Gastroesophageal sphincter (tissue), 4 donors: ENCODE measurements around the gene SPRY4. TPM values are rescaled to one million over a fixed set of nuclear protein-coding genes. Genes with fewer than 3 reads are reported as not detected.
A peak's percentile ranks its signal among the peaks of the same experiment; 100 is the strongest.
"Not testable (repeated sequence)": the region's sequence is repeated elsewhere in the genome, so short reads cannot be mapped to it uniquely, and the experiment has no call there.

ENCODE experiments used
- ATAC-seq: fragments of 150-250 bp; one replicate; pipeline ENCODE4 v1.9.1; 2016; ENCODE audit warnings: mild to moderate bottlenecking, moderate library complexity
- H3K27ac ChIP-seq, 4 donors: fragments of 200-600 bp; sonication (generic) in 3 of 4; 1 replicate in 3 of 4; 2 replicates in 1 of 4; pipeline ENCODE4 v1.5.1; 2016 to 2019
- H3K27me3 ChIP-seq: fragments of 200-600 bp; sonication (generic); one replicate; pipeline ENCODE4 v1.5.1; 2019
- H3K36me3 ChIP-seq, 2 donors: fragments of 200-600 bp; sonication (generic); one replicate each; pipeline ENCODE4 v1.5.1; 2019; ENCODE audit warnings: control low read depth in 1 of 2
- H3K4me1 ChIP-seq, 3 donors: fragments of 200-600 bp; sonication (generic); 1 replicate in 2 of 3; 2 replicates in 1 of 3; pipeline ENCODE4 v1.5.1; 2016 to 2019; ENCODE audit warnings: control low read depth in 2 of 3
- H3K4me3 ChIP-seq, 2 donors: fragments of 200-600 bp; sonication (generic); one replicate each; pipeline ENCODE4 v1.5.1; 2019; ENCODE audit warnings: mild to moderate bottlenecking in 1 of 2, moderate library complexity in 1 of 2
- H3K9me3 ChIP-seq, 3 donors: fragments of 200-600 bp; sonication (generic); one replicate each; pipeline ENCODE4 v1.5.1; 2017 to 2019; ENCODE audit warnings: control low read depth in 2 of 3
- EP300 ChIP-seq: sonication (generic); formaldehyde crosslinking; IDR thresholded peaks from one replicate; pipeline ENCODE4 v1.6.1; 2017; ENCODE audit warnings: antibody characterized with exemption, mild to moderate bottlenecking
- POLR2A ChIP-seq, 2 donors: fragments of 450-650 bp; IDR thresholded peaks; one replicate each; pipeline ENCODE4 v1.6.1; 2017; ENCODE audit warnings: antibody characterized with exemption in 2 of 2, mild to moderate bottlenecking in 2 of 2, moderate library complexity in 1 of 2
- POLR2AphosphoS5 ChIP-seq: sonication (generic); formaldehyde crosslinking; IDR thresholded peaks from one replicate; pipeline ENCODE4 v1.6.1; 2017; ENCODE audit warnings: antibody characterized with exemption
- WGBS, 2 donors: methylation state at CpG; one replicate each; pipeline ENCODE4 v1.1.5; 2018; ENCODE audit warnings: low coverage in 1 of 2; 5-methylcytosine and 5-hydroxymethylcytosine counted together
- total RNA-seq, 4 donors: library from RNA; depleted of rRNA; stranded (reverse); fragments of >200 nt; gene quantifications; one replicate each; pipeline ENCODE4 v1.1.0, GENCODE V29; 2016
- TF ChIP-seq, protein P1 (sequence below), 4 experiments: fragments of 200-600 bp in 2 of 4; fragments of 450-650 bp in 2 of 4; sonication (generic) in 1 of 4; IDR thresholded peaks; one replicate each; pipeline ENCODE4 v1.5.1; 2017 to 2019; ENCODE audit warnings: antibody characterized with exemption in 4 of 4, mild to moderate bottlenecking in 2 of 4, moderate library complexity in 2 of 4

The SPRY4 gene
- total RNA-seq, 4 donors from 2014 or later = 9.2 to 18.1 (median 12.7) TPM

DNA sequence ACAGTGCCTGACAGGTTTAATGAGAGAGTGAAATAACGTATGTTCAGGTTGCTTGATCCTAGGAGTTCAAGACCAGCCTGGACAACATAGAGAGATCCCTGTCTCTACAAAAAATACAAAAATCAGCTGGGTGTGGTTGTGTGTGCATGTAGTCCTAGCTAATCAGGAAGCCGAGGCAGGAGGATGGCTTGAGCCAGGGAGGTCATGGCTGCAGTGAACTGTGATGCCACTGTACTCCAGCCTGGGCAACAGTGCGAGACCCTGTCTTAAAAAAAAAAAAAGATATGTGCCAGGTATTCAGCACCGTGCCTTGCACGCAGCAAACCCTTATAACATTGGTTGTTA is 38.8 kb upstream of the SPRY4 start:
- Histone ChIP-seq H3K4me3 (no peak overlapping the region), H3K27me3 (no peaks in the 10 kb centered on the region), H3K27ac (peak overlapping the region in 2 of 4 donors; percentile 79 to 80), H3K36me3 (no peaks in the 10 kb centered on the region), H3K9me3 (no peaks in the 10 kb centered on the region), H3K4me1 (peaks cover 0 to 27% (median 11%) of the 10 kb centered on the region in 3 donors)
- no peak for ATAC-seq
- TF ChIP-seq EP300 (no peak), POLR2AphosphoS5 (no peak), POLR2A (IDR thresholded peaks at IDR 0.05) (no peak)
- TF ChIP-seq, protein P1, sequence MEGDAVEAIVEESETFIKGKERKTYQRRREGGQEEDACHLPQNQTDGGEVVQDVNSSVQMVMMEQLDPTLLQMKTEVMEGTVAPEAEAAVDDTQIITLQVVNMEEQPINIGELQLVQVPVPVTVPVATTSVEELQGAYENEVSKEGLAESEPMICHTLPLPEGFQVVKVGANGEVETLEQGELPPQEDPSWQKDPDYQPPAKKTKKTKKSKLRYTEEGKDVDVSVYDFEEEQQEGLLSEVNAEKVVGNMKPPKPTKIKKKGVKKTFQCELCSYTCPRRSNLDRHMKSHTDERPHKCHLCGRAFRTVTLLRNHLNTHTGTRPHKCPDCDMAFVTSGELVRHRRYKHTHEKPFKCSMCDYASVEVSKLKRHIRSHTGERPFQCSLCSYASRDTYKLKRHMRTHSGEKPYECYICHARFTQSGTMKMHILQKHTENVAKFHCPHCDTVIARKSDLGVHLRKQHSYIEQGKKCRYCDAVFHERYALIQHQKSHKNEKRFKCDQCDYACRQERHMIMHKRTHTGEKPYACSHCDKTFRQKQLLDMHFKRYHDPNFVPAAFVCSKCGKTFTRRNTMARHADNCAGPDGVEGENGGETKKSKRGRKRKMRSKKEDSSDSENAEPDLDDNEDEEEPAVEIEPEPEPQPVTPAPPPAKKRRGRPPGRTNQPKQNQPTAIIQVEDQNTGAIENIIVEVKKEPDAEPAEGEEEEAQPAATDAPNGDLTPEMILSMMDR (IDR thresholded peaks at IDR 0.05) = no peak
- WGBS, 2 donors = 87 to 92% methylated on average over 4 to 5 of the region's 5 CpGs

DNA sequence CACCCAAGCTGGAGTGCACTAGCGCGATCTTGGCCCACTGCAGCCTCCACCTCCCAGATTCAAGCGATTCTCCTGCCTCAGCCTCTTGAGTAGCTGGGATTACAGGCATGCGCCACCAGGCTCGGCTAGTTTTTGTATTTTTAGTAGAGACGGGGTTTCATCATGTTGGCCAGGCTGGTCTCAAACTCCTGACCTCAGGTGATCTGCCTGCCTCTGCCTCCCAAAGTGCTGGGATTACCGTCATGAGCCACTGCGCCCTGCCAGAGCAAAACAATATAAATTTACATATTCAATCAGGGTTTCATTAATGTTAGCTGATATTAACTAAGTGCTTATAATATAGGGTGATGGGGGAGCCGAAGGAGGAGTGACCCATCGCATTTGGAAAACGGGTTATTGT is 37.4 kb upstream of the SPRY4 start:
- ATAC-seq = not testable (repeated sequence)

GRCh38 chr5:142360607-142361120 is 35.8 kb upstream of the SPRY4 start:
- 52 to 100% methylated on average over 2 to 6 of the region's 12 CpGs for WGBS, 2 donors
- no peak for ATAC-seq
- Histone ChIP-seq H3K27ac (no peak overlapping the region), H3K36me3 (no peaks in the 10 kb centered on the region), H3K27me3 (no peaks in the 10 kb centered on the region), H3K9me3 (no peaks in the 10 kb centered on the region), H3K4me1 (peaks cover 0 to 34% (median 19%) of the 10 kb centered on the region in 3 donors), H3K4me3 (no peak overlapping the region)
- TF ChIP-seq, protein P1 (IDR thresholded peaks at IDR 0.05) = no peak
- TF ChIP-seq POLR2A (IDR thresholded peaks at IDR 0.05) = no peak
- TF ChIP-seq POLR2AphosphoS5 = no peak
- no peak for TF ChIP-seq EP300

More for the DNA sequence above, 37.4 kb upstream of the SPRY4 start:
- not testable (repeated sequence) for H3K36me3 ChIP-seq, H3K27me3 ChIP-seq, H3K9me3 ChIP-seq, H3K4me3 ChIP-seq
- Histone ChIP-seq H3K27ac (peak overlapping the region; percentile 36 to 80 (median 80)), H3K4me1 (peaks cover 0 to 29% (median 19%) of the 10 kb centered on the region in 3 donors)
- WGBS, 2 donors = 87 to 93% methylated on average over 7 of the region's 11 CpGs

DNA sequence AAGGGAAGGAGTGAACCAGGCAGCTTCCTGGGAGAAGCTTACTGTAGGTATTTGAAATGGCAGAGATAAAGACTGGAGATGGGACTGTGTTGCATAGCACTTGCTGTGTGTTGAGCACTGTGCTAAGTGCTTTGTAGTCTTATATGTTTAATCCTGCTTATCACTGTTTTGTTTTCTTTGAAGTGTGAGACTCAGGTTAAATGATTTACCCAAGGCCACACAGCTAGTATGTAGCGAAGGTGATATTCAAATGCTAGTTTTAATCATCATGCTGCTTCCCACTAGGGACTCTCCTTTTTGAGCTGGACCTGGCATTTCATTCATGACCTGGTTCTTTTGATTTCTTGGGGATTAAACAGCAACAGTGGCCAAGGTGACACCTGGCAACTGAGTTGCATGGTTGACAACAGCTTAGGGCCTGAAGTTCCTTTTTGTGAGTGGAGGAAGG is 35.3 kb upstream of the SPRY4 start:
- Histone ChIP-seq H3K27ac (no peak overlapping the region), H3K9me3 (no peaks in the 10 kb centered on the region), H3K27me3 (no peaks in the 10 kb centered on the region), H3K4me3 (no peak overlapping the region), H3K36me3 (no peaks in the 10 kb centered on the region), H3K4me1 (peaks cover 0 to 34% (median 19%) of the 10 kb centered on the region in 3 donors)
- no peak for ATAC-seq
- TF ChIP-seq, protein P1 (IDR thresholded peaks at IDR 0.05) = no peak
- TF ChIP-seq POLR2AphosphoS5 = no peak
- no peak for TF ChIP-seq EP300
- no peak for TF ChIP-seq POLR2A (IDR thresholded peaks at IDR 0.05)
- WGBS, 2 donors = 89 to 93% methylated on average over 1 of the region's 1 CpG

- TF ChIP-seq, protein P1 (IDR thresholded peaks at IDR 0.05) = no peak
- no peak for TF ChIP-seq POLR2AphosphoS5
- TF ChIP-seq EP300 = no peak
- TF ChIP-seq POLR2A (IDR thresholded peaks at IDR 0.05) = no peak
- 98 to 100% methylated on average over 2 to 5 of the region's 5 CpGs for WGBS, 2 donors
These were observed 33.8 kb upstream of the SPRY4 start for GRCh38 chr5:142358648-142359047.

More at GRCh38 chr5:142358648-142359047, 33.8 kb upstream of the SPRY4 start:
- Histone ChIP-seq H3K4me1 (peaks cover 0 to 34% (median 19%) of the 10 kb centered on the region in 3 donors), H3K27ac (peak overlapping the region in 2 of 4 donors; percentile 95 to 98), H3K27me3 (no peaks in the 10 kb centered on the region), H3K4me3 (no peak overlapping the region), H3K36me3 (no peaks in the 10 kb centered on the region), H3K9me3 (no peaks in the 10 kb centered on the region)
- no peak for ATAC-seq
